Ascending aorta (tissue), 2 donors: Measurements from ENCODE around the gene SGMS2. TPM values are rescaled to one million over a fixed set of nuclear protein-coding genes. Genes with fewer than 3 reads are reported as not detected.

ENCODE experiments used
- DNase-seq, 2 donors: peaks; one replicate each; pipeline ENCODE4 v3.0.0-alpha.2; 2019; ENCODE audit warnings: low spot score in 2 of 2
- H3K27ac ChIP-seq, 2 donors: fragments of 200-600 bp; sonication (generic); one replicate each; pipeline ENCODE4 v1.5.1; 2016 to 2017; ENCODE audit warnings: mild to moderate bottlenecking in 1 of 2
- H3K27me3 ChIP-seq: fragments of 200-600 bp; sonication (generic); one replicate; pipeline ENCODE4 v1.5.1; 2017
- H3K36me3 ChIP-seq, 2 donors: fragments of 200-600 bp; sonication (generic); one replicate each; pipeline ENCODE4 v1.5.1; 2016
- H3K4me1 ChIP-seq, 2 donors: fragments of 200-600 bp; sonication (generic); one replicate each; pipeline ENCODE4 v1.5.1; 2016 to 2017; ENCODE audit warnings: mild to moderate bottlenecking in 1 of 2
- H3K4me3 ChIP-seq, 2 donors: fragments of 200-600 bp; sonication (generic); one replicate each; pipeline ENCODE4 v1.5.1; 2016 to 2017; ENCODE audit warnings: mild to moderate bottlenecking in 1 of 2
- H3K9me3 ChIP-seq, 2 donors: fragments of 200-600 bp; sonication (generic); one replicate each; pipeline ENCODE4 v1.5.1; 2016
- CTCF ChIP-seq, 3 experiments: fragments of 200-600 bp in 2 of 3; fragments of 450-650 bp in 1 of 3; sonication (generic) in 2 of 3; IDR thresholded peaks; one replicate each; pipeline ENCODE4 v1.5.1; 2016 to 2019; ENCODE audit warnings: antibody characterized with exemption in 3 of 3, mild to moderate bottlenecking in 1 of 3, moderate library complexity in 1 of 3
- intact Hi-C: fragments of 100-400 bp; cut with DNase I; formaldehyde crosslinking; loops from one replicate; pipeline ENCODE4 v1.15.1; 2023
- total RNA-seq: library from RNA; depleted of rRNA; stranded (reverse); fragments of >200 nt; gene quantifications from one replicate; pipeline ENCODE4 v1.1.0, GENCODE V29; 2016

SGMS2 gene
- total RNA-seq, 1 donor from 2014 or later: 333 TPM

DNA sequence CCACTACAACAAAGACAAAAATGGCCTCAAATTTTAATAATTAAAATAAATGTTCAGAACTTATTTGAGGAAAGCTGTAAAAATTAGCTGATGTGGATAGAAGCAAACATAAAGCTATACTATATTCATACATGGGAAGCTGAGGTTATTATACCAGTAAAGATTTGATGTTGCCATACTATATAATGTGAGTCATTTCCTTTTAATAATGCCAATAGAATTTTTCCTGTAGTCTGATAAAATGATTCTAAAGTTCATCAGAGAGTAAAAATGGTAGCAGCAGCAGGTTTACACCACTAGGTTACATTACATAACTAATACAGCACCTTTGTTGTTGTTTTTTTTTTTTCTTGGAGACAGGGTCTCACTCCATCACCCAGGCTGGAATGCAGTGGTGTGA lies 61.1 kb downstream of the SGMS2 start:
- H3K27ac ChIP-seq: no peak overlapping the region
- H3K36me3 ChIP-seq: no peaks in the 10 kb centered on the region
- intact Hi-C loops: no loop called here
- no peak for TF ChIP-seq CTCF (IDR thresholded peaks at IDR 0.05)
- DNase-seq: no peak
- no peaks in the 10 kb centered on the region for H3K4me1 ChIP-seq
- H3K4me3 ChIP-seq: no peak overlapping the region
- H3K9me3 ChIP-seq: no peaks in the 10 kb centered on the region
- no peaks in the 10 kb centered on the region for H3K27me3 ChIP-seq

- Histone ChIP-seq H3K27ac (no peak overlapping the region), H3K4me3 (no peak overlapping the region), H3K9me3 (no peaks in the 10 kb centered on the region), H3K27me3 (no peaks in the 10 kb centered on the region), H3K4me1 (no peaks in the 10 kb centered on the region), H3K36me3 (no peaks in the 10 kb centered on the region)
- no peak for DNase-seq
- TF ChIP-seq CTCF (IDR thresholded peaks at IDR 0.05): no peak
- intact Hi-C loops: no loop called here
Observed at GRCh38 chr4:107888237-107888636, 63.5 kb downstream of the SGMS2 start.

GRCh38 chr4:107890779-107891178 lies 66.0 kb downstream of the SGMS2 start:
- H3K4me1 ChIP-seq: peaks cover 0 to 7% of the 10 kb centered on the region in 2 donors
- TF ChIP-seq CTCF (IDR thresholded peaks at IDR 0.05): no peak
- intact Hi-C loops: no loop called here
- H3K27me3 ChIP-seq: no peaks in the 10 kb centered on the region
- H3K4me3 ChIP-seq: no peak overlapping the region
- no peak overlapping the region for H3K27ac ChIP-seq
- H3K36me3 ChIP-seq: no peaks in the 10 kb centered on the region
- no peak for DNase-seq
- no peaks in the 10 kb centered on the region for H3K9me3 ChIP-seq

- no peaks in the 10 kb centered on the region for H3K9me3 ChIP-seq
- no peaks in the 10 kb centered on the region for H3K36me3 ChIP-seq
- DNase-seq: no peak
- H3K4me1 ChIP-seq: peaks cover 0 to 10% of the 10 kb centered on the region in 2 donors
- no peak overlapping the region for H3K4me3 ChIP-seq
- no peak for TF ChIP-seq CTCF (IDR thresholded peaks at IDR 0.05)
- no peaks in the 10 kb centered on the region for H3K27me3 ChIP-seq
- intact Hi-C loops: no loop called here
- no peak overlapping the region for H3K27ac ChIP-seq
Observed at GRCh38 chr4:107891299-107891698, 66.6 kb downstream of the SGMS2 start.

DNA sequence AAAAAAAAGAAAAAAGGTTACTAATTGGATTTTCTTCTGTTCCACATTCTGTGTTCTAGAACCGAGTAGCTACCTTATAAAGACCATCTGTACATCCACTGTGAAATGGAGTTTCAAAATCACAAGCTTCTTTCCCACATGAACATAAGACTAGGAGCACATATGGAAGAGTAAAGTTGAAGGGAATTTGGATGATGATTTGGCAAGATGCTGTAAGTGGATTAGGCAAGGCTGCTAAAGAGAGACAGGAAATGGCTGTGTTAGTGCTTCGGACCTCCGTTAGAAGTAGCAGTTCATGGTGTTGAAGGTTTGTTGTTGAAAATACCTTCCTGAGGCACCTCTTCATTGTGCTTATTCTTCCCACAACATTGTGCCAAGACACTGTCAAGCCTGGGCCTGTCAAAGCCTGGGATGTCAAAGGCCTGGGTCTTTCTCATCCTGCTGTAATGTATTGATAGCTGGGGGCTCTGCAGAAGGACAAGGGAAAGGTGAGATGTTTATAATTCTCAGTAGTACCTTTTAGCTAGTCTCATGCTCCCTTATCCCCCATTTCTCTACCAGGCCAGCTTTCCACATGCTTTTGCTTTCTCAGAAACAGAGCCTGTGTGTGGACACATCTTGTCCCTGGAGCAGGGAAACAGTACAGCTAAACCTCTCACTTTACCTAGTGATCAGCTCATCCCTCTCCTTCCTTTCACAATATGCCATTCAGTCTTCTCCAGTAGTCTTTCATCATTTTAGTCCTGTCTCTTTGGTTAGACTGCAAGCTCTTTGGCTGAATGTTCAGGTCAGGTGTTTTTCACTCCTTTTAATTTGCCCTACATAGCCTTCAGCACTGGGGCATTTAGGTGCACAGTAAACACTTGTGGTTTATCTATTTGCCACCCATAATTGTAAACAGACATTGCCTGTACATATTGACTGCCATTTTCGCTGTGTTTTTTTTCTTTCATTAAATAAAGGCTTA lies 68.7 kb downstream of the SGMS2 start:
- TF ChIP-seq CTCF (IDR thresholded peaks at IDR 0.05): no peak
- intact Hi-C loops: no loop called here
- Histone ChIP-seq H3K4me3 (no peak overlapping the region), H3K4me1 (peaks cover 0 to 12% of the 10 kb centered on the region in 2 donors), H3K27me3 (no peaks in the 10 kb centered on the region), H3K27ac (no peak overlapping the region), H3K9me3 (no peaks in the 10 kb centered on the region), H3K36me3 (no peaks in the 10 kb centered on the region)
- no peak for DNase-seq
